Endothelial cell of umbilical vein (primary cell): ENCODE results near the gene ICA1L. TPM values are rescaled to one million over a fixed set of nuclear protein-coding genes. Genes with fewer than 3 reads are reported as not detected.
A peak's percentile ranks its signal among the peaks of the same experiment; 100 is the strongest.

Experiments
- BruUV-seq: library from RNA; stranded (reverse); fragments of 400-500 nt; replicated peaks from 2 replicates; lab custom pipeline; 2021; lab: Mats Ljungman, UMichigan
- CTCF ChIA-PET: fragments of 300-600, 350-600 bp; sonication (Branson Sonifier 250); formaldehyde crosslinking; loops from one replicate; lab custom pipeline; 2021; ENCODE audit warnings: antibody characterized with exemption, inconsistent platforms; lab: Charles Lee
- POLR2A ChIA-PET: fragments of 300-600, 350-600 bp; sonication (Branson Sonifier 250); formaldehyde crosslinking; loops from one replicate; lab custom pipeline; 2021; ENCODE audit warnings: antibody characterized with exemption, inconsistent platforms; lab: Charles Lee
- DNase-seq: peaks from one replicate; pipeline ENCODE4 v3.0.0-alpha.2; 2011; ENCODE audit warnings: low read depth, low spot score
- FAIRE-seq: peaks from 2 replicates; lab custom pipeline; 2011; peaks lifted over from hg19 to GRCh38; lab: Jason Lieb, UNC
- H2AFZ ChIP-seq: 2 replicates; pipeline ENCODE4 v1.6.0; 2012; ENCODE audit warnings: low read depth, low read length, control low read depth, inconsistent platforms
- H3K27ac ChIP-seq: 2 replicates; pipeline ENCODE4 v1.5.1; 2011; ENCODE audit warnings: low read depth, mild to moderate bottlenecking, control low read depth, low read length, moderate library complexity; ENCODE audit not compliant: insufficient read depth
- H3K27me3 ChIP-seq, 2 experiments: 2 replicates each; pipeline versions ENCODE4 v1.6.0 to v1.6.1; 2011; ENCODE audit warnings: low read length in 2 of 2, mixed read lengths in 1 of 2; ENCODE audit not compliant: control insufficient read depth in 2 of 2, insufficient read depth in 2 of 2
- H3K36me3 ChIP-seq, 2 experiments: 2 replicates in 1 of 2; 3 replicates in 1 of 2; pipeline ENCODE4 v1.5.1; 2011; ENCODE audit warnings: low read length in 2 of 2, mild to moderate bottlenecking in 1 of 2, moderate library complexity in 1 of 2; ENCODE audit not compliant: control insufficient read depth in 2 of 2, insufficient read depth in 2 of 2; ENCODE audit errors: extremely low read depth in 1 of 2
- H3K4me1 ChIP-seq: 3 replicates; pipeline ENCODE4 v1.5.1; 2011; ENCODE audit warnings: mild to moderate bottlenecking, low read length; ENCODE audit not compliant: control insufficient read depth, insufficient read depth; ENCODE audit errors: extremely low read depth
- H3K4me2 ChIP-seq: 2 replicates; pipeline ENCODE4 v1.6.1; 2011; ENCODE audit warnings: low read length, control low read depth, mixed read lengths; ENCODE audit not compliant: insufficient read depth
- H3K4me3 ChIP-seq, 3 experiments: fragments of 200-600 bp in 1 of 3; sonication (generic), shearing (Covaris generic) in 1 of 3; replicated peaks in 1 of 3; 2 replicates each; pipeline ENCODE4 v1.5.1; 2011 to 2016; ENCODE audit warnings: control low read depth in 3 of 3, low read length in 3 of 3, mild to moderate bottlenecking in 2 of 3, inconsistent platforms in 1 of 3, low read depth in 1 of 3, moderate library complexity in 1 of 3; ENCODE audit not compliant: insufficient read depth in 1 of 3
- H3K79me2 ChIP-seq: 2 replicates; pipeline ENCODE4 v1.6.0; 2012; ENCODE audit warnings: low read length, inconsistent platforms; ENCODE audit not compliant: control insufficient read depth, insufficient read depth
- H3K9ac ChIP-seq: replicated peaks from 2 replicates; pipeline ENCODE3; 2011; ENCODE audit warnings: low read length, control low read depth; ENCODE audit not compliant: insufficient read depth; ENCODE audit errors: extremely low read depth
- H3K9me1 ChIP-seq: replicated peaks from 3 replicates; pipeline ENCODE4 v1.6.0; 2011; ENCODE audit warnings: mild to moderate bottlenecking, low read length; ENCODE audit not compliant: control insufficient read depth, insufficient read depth; ENCODE audit errors: extremely low read depth
- H3K9me3 ChIP-seq: replicated peaks from 2 replicates; pipeline ENCODE4 v1.5.1; 2012; ENCODE audit warnings: low read length, inconsistent platforms; ENCODE audit not compliant: control insufficient read depth, insufficient read depth
- H4K20me1 ChIP-seq: replicated peaks from 2 replicates; pipeline ENCODE3; 2011; ENCODE audit warnings: mild to moderate bottlenecking, low read length; ENCODE audit not compliant: control insufficient read depth, insufficient read depth; ENCODE audit errors: extremely low read depth
- CTCF ChIP-seq, 2 donors: IDR thresholded peaks; 1 replicate in 1 of 2; 2 replicates in 1 of 2; pipeline ENCODE4 v1.5.1; 2011; ENCODE audit warnings: low read length in 2 of 2, mild to moderate bottlenecking in 2 of 2, moderate library complexity in 2 of 2, control low read depth in 1 of 2, inconsistent platforms in 1 of 2, low read depth in 1 of 2; ENCODE audit not compliant: insufficient read depth in 1 of 2; ENCODE audit errors: extremely low read depth in 1 of 2
- EZH2 ChIP-seq: IDR thresholded peaks from 2 replicates; pipeline ENCODE4 v1.6.1; 2012; ENCODE audit warnings: borderline replicate concordance, low read depth, mild to moderate bottlenecking, moderate library complexity, low read length, inconsistent platforms; ENCODE audit not compliant: severe bottlenecking
- FOS ChIP-seq: IDR thresholded peaks from 2 replicates; pipeline ENCODE4 v1.6.1; 2011; ENCODE audit warnings: mild to moderate bottlenecking, low read length, moderate library complexity, borderline replicate concordance; ENCODE audit not compliant: insufficient read depth
- GATA2 ChIP-seq: IDR thresholded peaks from 2 replicates; pipeline ENCODE4 v1.7.0; 2011; ENCODE audit warnings: low read depth, mild to moderate bottlenecking, moderate library complexity, mixed read lengths, low read length; ENCODE audit not compliant: insufficient read length, insufficient read depth
- JUN ChIP-seq: IDR thresholded peaks from 2 replicates; pipeline ENCODE4 v1.6.1; 2011; ENCODE audit warnings: borderline replicate concordance, low read depth; ENCODE audit not compliant: insufficient read length, insufficient read depth
- MAX ChIP-seq: IDR thresholded peaks from 2 replicates; pipeline ENCODE4 v1.6.1; 2011; ENCODE audit not compliant: insufficient read depth, insufficient read length
- MYC ChIP-seq: IDR thresholded peaks from one replicate; pipeline ENCODE4 v1.6.1; 2011; ENCODE audit warnings: mild to moderate bottlenecking, low read depth, low read length
- POLR2A ChIP-seq: IDR thresholded peaks from 2 replicates; pipeline ENCODE4 v1.6.1; 2012; ENCODE audit warnings: low read depth, mild to moderate bottlenecking, control low read depth, low read length
- POLR2AphosphoS5 ChIP-seq: IDR thresholded peaks from 2 replicates; pipeline ENCODE4 v1.6.1; 2012; ENCODE audit warnings: low read depth, mild to moderate bottlenecking, control low read depth, low read length, moderate library complexity; ENCODE audit not compliant: insufficient read depth
- dilution Hi-C: fragments of 300-500 bp; cut with MboI; formaldehyde crosslinking; loops from one replicate; pipeline ENCODE4 v1.15.0; 2019; ENCODE audit warnings: low sequenced_read_pairs; ENCODE audit not compliant: extremely low pct_ligation_motif_present
- intact Hi-C: fragments of 100-400 bp; cut with micrococcal nuclease; formaldehyde crosslinking; loops from one replicate; pipeline ENCODE4 v1.10.0; 2022
- polyA plus RNA-seq, 4 experiments: library from polyadenylated mRNA; depleted of rRNA in 3 of 4; stranded (reverse) in 3 of 4; unstranded in 1 of 4; fragments of >200 nt; gene quantifications; 2 replicates each; pipeline versions ENCODE4 v1.2.1 to v1.2.3, GENCODE V29; 2011 to 2012; ENCODE audit warnings: missing spikeins in 1 of 4
- total RNA-seq: library from RNA; stranded (reverse); gene quantifications from 2 replicates; pipeline ENCODE4 v1.2.3, GENCODE V29; 2021

ICA1L gene
- total and polyA plus RNA-seq, 2 donors (not counting 3 experiments of a cell fraction or from before 2014, with no cell fraction given) = 1.6 to 3.7 TPM

- BruUV-seq = no TSS peak
- no peak for FAIRE-seq
- TF ChIP-seq MAX = no peak
- no peak for TF ChIP-seq GATA2
- TF ChIP-seq FOS = no peak
- TF ChIP-seq POLR2AphosphoS5 = no peak
- no peak for TF ChIP-seq MYC
- TF ChIP-seq CTCF (IDR thresholded peaks at IDR 0.05; ENCODE audit: extremely low read depth in 1 of 2, insufficient read depth in 1 of 2, low read depth in 1 of 2, low read length in 2 of 2) = no peak
- TF ChIP-seq EZH2 = no peak
- no peak for TF ChIP-seq POLR2A
- TF ChIP-seq JUN = no peak
- Histone ChIP-seq H3K4me1 (peaks cover 7% of the 10 kb centered on the region), H3K4me3 (no peak overlapping the region), H4K20me1 (no peaks in the 10 kb centered on the region), H3K9me1 (no peaks in the 10 kb centered on the region), H3K4me2 (peak overlapping the region; percentile 8), H3K9me3 (no peaks in the 10 kb centered on the region), H2AFZ (no peak overlapping the region), H3K27ac (no peak overlapping the region), H3K79me2 (peaks cover 47% of the 10 kb centered on the region), H3K9ac (no peak overlapping the region), H3K27me3 (no peaks in the 10 kb centered on the region), H3K36me3 (no peaks in the 10 kb centered on the region)
- ChIA-PET CTCF (interaction anchor here (1.3 kb wide), 1 partner anchor 38 kb away, joined by 3 read pairs; the partner anchor contains the start of gene ICA1L), POLR2A (no interaction called here)
- DNase-seq = no peak
- dilution Hi-C loops (no loop called here), intact Hi-C loops (loop anchor here (2.0 to 10.0 kb wide), 4 partner anchors 39 to 545 kb away; partner anchors contain the start of genes ABI2 and ICA1L)
Observed at GRCh38 chr2:202909394-202910192, 38.0 kb upstream of the ICA1L start.
